GM23338 (cell line): ENCODE measurements around the gene GLB1L. TPM values are rescaled to one million over a fixed set of nuclear protein-coding genes. Genes with fewer than 3 reads are reported as not detected.

Experiments used
- ATAC-seq: fragments of 200-7000 bp; cut with Tn5 transposase; 3 replicates; pipeline ENCODE4 v1.9.1; 2020
- DNase-seq: peaks from one replicate; pipeline ENCODE4 v3.0.0-alpha.2; 2015; ENCODE audit warnings: low spot score
- H2AFZ ChIP-seq: fragments of 200-600 bp; sonication (generic); 2 replicates; pipeline ENCODE4 v1.8.0; 2016; ENCODE audit warnings: antibody characterized with exemption, mild to moderate bottlenecking, moderate library complexity
- H3F3A ChIP-seq: fragments of 200-600 bp; sonication (generic); replicated peaks from 2 replicates; pipeline ENCODE4 v1.8.0; 2017; ENCODE audit warnings: antibody characterized with exemption, mixed run types, low read depth
- H3K27ac ChIP-seq: fragments of 200-600 bp; sonication (generic); 2 replicates; pipeline ENCODE4 v1.6.1; 2016; ENCODE audit warnings: low read depth
- H3K27me3 ChIP-seq: fragments of 200-600 bp; sonication (generic); 2 replicates; pipeline ENCODE4 v1.8.0; 2016; ENCODE audit warnings: mild to moderate bottlenecking, mixed run types, moderate library complexity; ENCODE audit not compliant: insufficient read depth
- H3K36me3 ChIP-seq: fragments of 200-600 bp; sonication (generic); 2 replicates; pipeline ENCODE4 v1.8.0; 2016; ENCODE audit warnings: mild to moderate bottlenecking; ENCODE audit not compliant: insufficient read depth
- H3K4me1 ChIP-seq: fragments of 200-600 bp; sonication (generic); 2 replicates; pipeline ENCODE4 v1.8.0; 2016; ENCODE audit warnings: mild to moderate bottlenecking, moderate library complexity; ENCODE audit not compliant: insufficient read depth
- H3K4me2 ChIP-seq: fragments of 200-600 bp; sonication (generic); 2 replicates; pipeline ENCODE4 v1.7.1; 2017; ENCODE audit warnings: mixed run types
- H3K4me3 ChIP-seq: fragments of 200-600 bp; sonication (generic); 2 replicates; pipeline ENCODE4 v1.6.1; 2016; ENCODE audit warnings: mixed run types
- H3K79me2 ChIP-seq: fragments of 200-600 bp; sonication (generic); replicated peaks from 2 replicates; pipeline ENCODE4 v1.8.0; 2017; ENCODE audit warnings: mild to moderate bottlenecking; ENCODE audit not compliant: insufficient read depth
- H3K9me2 ChIP-seq: fragments of 200-600 bp; sonication (generic); 2 replicates; pipeline ENCODE4 v1.8.0; 2017; ENCODE audit not compliant: insufficient read depth
- H4K20me1 ChIP-seq: fragments of 200-600 bp; sonication (generic); replicated peaks from 2 replicates; pipeline ENCODE4 v1.8.0; 2017; ENCODE audit warnings: mild to moderate bottlenecking; ENCODE audit not compliant: insufficient read depth
- H3K27ac Mint-ChIP-seq: 2 replicates; pipeline ENCODE4 v1.8.0; 2020; ENCODE audit warnings: inconsistent platforms, mild to moderate bottlenecking, moderate library complexity, mixed read lengths
- H3K27me3 Mint-ChIP-seq: 3 replicates; pipeline ENCODE4 v1.8.0; 2022; ENCODE audit warnings: low read depth, mild to moderate bottlenecking, moderate library complexity, mixed read lengths, inconsistent platforms; ENCODE audit not compliant: insufficient read depth, poor library complexity
- H3K36me3 Mint-ChIP-seq: 3 replicates; pipeline ENCODE4 v1.8.0; 2021; ENCODE audit warnings: low read depth, mild to moderate bottlenecking, inconsistent platforms, moderate library complexity, mixed read lengths
- H3K4me1 Mint-ChIP-seq: 3 replicates; pipeline ENCODE4 v1.8.0; 2020; ENCODE audit warnings: mild to moderate bottlenecking, inconsistent platforms, mixed read lengths
- H3K4me3 Mint-ChIP-seq: 3 replicates; pipeline ENCODE4 v1.8.0; 2021; ENCODE audit warnings: moderate library complexity, mild to moderate bottlenecking, inconsistent platforms, mixed read lengths
- H3K9me3 Mint-ChIP-seq: 3 replicates; pipeline ENCODE4 v1.8.0; 2020; ENCODE audit warnings: moderate library complexity, mild to moderate bottlenecking, inconsistent platforms, mixed read lengths
- CREB1 ChIP-seq: fragments of 250-450 bp; sonication (Bioruptor Pico); IDR thresholded peaks from 2 replicates; pipeline ENCODE4 v1.5.0; 2020; ENCODE audit warnings: low read depth, mild to moderate bottlenecking, moderate library complexity
- ETS1 ChIP-seq: IDR thresholded peaks from 2 replicates; pipeline ENCODE4 v1.6.1; 2016; ENCODE audit warnings: antibody characterized with exemption
- EZH2phosphoT487 ChIP-seq: fragments of 200-600 bp; sonication (generic); IDR thresholded peaks from one replicate; pipeline ENCODE4 v1.8.1; 2018; ENCODE audit warnings: antibody characterized with exemption; ENCODE audit not compliant: unreplicated experiment
- JUNB ChIP-seq: IDR thresholded peaks from one replicate; pipeline ENCODE4 v1.6.1; 2016; ENCODE audit warnings: antibody characterized with exemption; ENCODE audit not compliant: unreplicated experiment
- NANOG ChIP-seq: IDR thresholded peaks from 2 replicates; pipeline ENCODE4 v1.6.1; 2016; ENCODE audit warnings: antibody characterized with exemption, borderline replicate concordance
- POLR2AphosphoS5 ChIP-seq: IDR thresholded peaks from 2 replicates; pipeline ENCODE4 v1.6.1; 2016; ENCODE audit warnings: antibody characterized with exemption, low read depth
- REST ChIP-seq: IDR thresholded peaks from one replicate; pipeline ENCODE4 v1.6.1; 2018; ENCODE audit warnings: antibody characterized with exemption; ENCODE audit not compliant: unreplicated experiment
- STAT1 ChIP-seq: IDR thresholded peaks from one replicate; pipeline ENCODE4 v1.6.1; 2016; ENCODE audit warnings: antibody characterized with exemption; ENCODE audit not compliant: unreplicated experiment
- ZNF331 ChIP-seq: fragments of 250-450 bp; sonication (Bioruptor Pico); IDR thresholded peaks from 2 replicates; pipeline ENCODE4 v1.5.0; 2020; ENCODE audit warnings: low read depth, mild to moderate bottlenecking, moderate library complexity
- ZNF462 ChIP-seq: fragments of 250-450 bp; sonication (Bioruptor Pico); IDR thresholded peaks from 2 replicates; pipeline ENCODE4 v1.5.0; 2020; ENCODE audit warnings: mild to moderate bottlenecking, moderate library complexity
- long read RNA-seq: library from polyadenylated mRNA; unstranded; transcript quantifications from one replicate; pipeline ENCODE4 v2.0.0, GENCODE V29; 2020; ENCODE audit not compliant: unreplicated experiment
- polyA plus RNA-seq: library from polyadenylated mRNA; unstranded; fragments of >200 nt; fragmentation: Nextera tagmentation; extraction: Ambion mirVana; gene quantifications from 2 replicates; pipeline ENCODE4 v1.2.1, GENCODE V29; 2016
- total RNA-seq: library from RNA; depleted of rRNA; stranded (reverse); fragments of >200 nt; shearing (Covaris generic); gene quantifications from 2 replicates; pipeline ENCODE4 v1.2.3, GENCODE V29; 2014; rRNA removed

The GLB1L gene
- total RNA-seq (5.4 and 5.6 TPM in 2 replicates), polyA plus RNA-seq (1.7 TPM in 2 replicates)
- long read RNA-seq, result 0 reads

- Histone ChIP-seq H3F3A (no peaks in the 10 kb centered on the region), H3K4me3 (peak within 1 kb of the TSS; percentile 83), H3K9me2 (no peaks in the 10 kb centered on the region), H3K79me2 (0 out of 2 replicates have a peak, but pooled peaks cover 4% of the 10 kb centered on the region), H3K4me1 (peaks cover 8% of the 10 kb centered on the region), H2AFZ (peak within 1 kb of the TSS; percentile 91; the same call in 1 of the 2 replicates), H3K36me3 (peaks cover 3% of the 10 kb centered on the region; the same call in 1 of the 2 replicates), H4K20me1 (no peaks in the 10 kb centered on the region), H3K27me3 (no peaks in the 10 kb centered on the region), H3K4me2 (peak within 1 kb of the TSS; percentile 95), H3K27ac (peak within 1 kb of the TSS; percentile 75)
- Mint-ChIP-seq H3K9me3 (no peaks in the 10 kb centered on the region), H3K4me3 (peak within 1 kb of the TSS; percentile 96), H3K4me1 (peaks cover 26% of the 10 kb centered on the region), H3K27ac (peak within 1 kb of the TSS; percentile 97), H3K36me3 (peaks cover 27% of the 10 kb centered on the region), H3K27me3 (peaks cover 8% of the 10 kb centered on the region)
- ATAC-seq (peak; percentile 89), DNase-seq (peak; percentile 98)
- TF ChIP-seq NANOG (no peak), ZNF331 (CRISPR knock-in tag) (no peak), STAT1 (no peak), EZH2phosphoT487 (no peak), REST (no peak), ZNF462 (CRISPR knock-in tag) (no peak), CREB1 (CRISPR knock-in tag) (peak; percentile 97), JUNB (no peak), POLR2AphosphoS5 (peak; percentile 91), ETS1 (peak; percentile 84)
Observed at GRCh38 chr2:219245148-219245898, at the start of gene GLB1L, which contains the start of gene STK16. Gene GLB1L (minus strand): TSS chr2:219245444. CDS start chr2:219243573, 1,871 bp downstream. Gene STK16 (plus strand): TSS chr2:219245479. CDS start chr2:219246000, 521 bp downstream.
